ENCODE measurements around the gene TTYH3. TPM values are rescaled to one million over a fixed set of nuclear protein-coding genes. Genes with fewer than 3 reads are reported as not detected.
A peak's percentile ranks its signal among the peaks of the same experiment; 100 is the strongest.
"Not testable (repeated sequence)": the region's sequence is repeated elsewhere in the genome, so short reads cannot be mapped to it uniquely, and the experiment has no call there.

Gene TTYH3
- total and polyA plus RNA-seq, 2 of the 13 experiments (the other 11 are each of a cell fraction or from before 2014, with no cell fraction given), result 26.3 to 50.0 TPM

- peak; percentile 57; the same call in 1 of the 2 replicates for TF ChIP-seq HNF1B (CRISPR knock-in tag; IDR thresholded peaks at IDR 0.05)
- 0 out of 2 replicates have a peak, but pooled peaks have one; percentile 17 for TF ChIP-seq ZNF800 (CRISPR knock-in tag; IDR thresholded peaks at IDR 0.05)
- TF ChIP-seq SP5 (CRISPR knock-in tag; IDR thresholded peaks at IDR 0.05; ENCODE audit: borderline replicate concordance, low read depth), result 0 out of 2 replicates have a peak, but pooled peaks have one; percentile 24
- peak; percentile 48; the same call in 1 of the 2 replicates for TF ChIP-seq KAT8 (CRISPR knock-in tag; IDR thresholded peaks at IDR 0.05)
- TF ChIP-seq NCOA2 (CRISPR knock-in tag; IDR thresholded peaks at IDR 0.05), result peak; percentile 12; the same call in 1 of the 2 replicates
- TF ChIP-seq GATAD2A (CRISPR knock-in tag; IDR thresholded peaks at IDR 0.05), result peak; percentile 33; the same call in 1 of the 2 replicates
- TF ChIP-seq FOXC1 (CRISPR knock-in tag; IDR thresholded peaks at IDR 0.05; ENCODE audit: borderline replicate concordance), result peak; percentile 77; the same call in 1 of the 2 replicates
- 0 out of 2 replicates have a peak, but pooled peaks have one; percentile 11 for TF ChIP-seq PPARG (CRISPR knock-in tag; conservative IDR thresholded peaks at IDR 0.05)
- peak; percentile 67 for TF ChIP-seq SALL1 (CRISPR knock-in tag; IDR thresholded peaks at IDR 0.05)
- TF ChIP-seq GATAD1 (CRISPR knock-in tag; IDR thresholded peaks at IDR 0.05), result peak; percentile 22; the same call in 1 of the 2 replicates
- TF ChIP-seq HIVEP1 (CRISPR knock-in tag; IDR thresholded peaks at IDR 0.05), result peak; percentile 34; the same call in 1 of the 2 replicates
- peak; percentile 82; the same call in 1 of the 2 replicates for TF ChIP-seq EED (CRISPR knock-in tag; IDR thresholded peaks at IDR 0.05)
- TF ChIP-seq FOXA1 (IDR thresholded peaks at IDR 0.05); LCORL (IDR thresholded peaks at IDR 0.05); EP300 (CRISPR knock-in tag; IDR thresholded peaks at IDR 0.05; ENCODE audit: borderline replicate concordance): not testable (repeated sequence)
- TF ChIP-seq FOXA1 (CRISPR knock-in tag; IDR thresholded peaks at IDR 0.05), result 0 out of 2 replicates have a peak, but pooled peaks have one; percentile 35
- 0 out of 2 replicates have a peak, but pooled peaks have one; percentile 39 for TF ChIP-seq LCORL (CRISPR knock-in tag; IDR thresholded peaks at IDR 0.05)
- TF ChIP-seq ZNF280D (CRISPR knock-in tag; IDR thresholded peaks at IDR 0.05), result 0 out of 2 replicates have a peak, but pooled peaks have one; percentile 18
- TF ChIP-seq CEBPG (CRISPR knock-in tag; IDR thresholded peaks at IDR 0.05), result peak; percentile 92
- peak; percentile 65; the same call in 1 of the 2 replicates for TF ChIP-seq SAP130 (CRISPR knock-in tag; IDR thresholded peaks at IDR 0.05; ENCODE audit: low read depth)
- TF ChIP-seq FOSL2 (CRISPR knock-in tag; IDR thresholded peaks at IDR 0.05), result peak; percentile 52; the same call in 1 of the 2 replicates
- TF ChIP-seq EP300 (IDR thresholded peaks at IDR 0.05; ENCODE audit: low read depth in 2 of 2, low read length in 2 of 2), result peak in 1 of 2 experiments; percentile 28; a peak in 1 of 4 replicates
- peak; percentile 63; the same call in 1 of the 2 replicates for TF ChIP-seq KDM2A (CRISPR knock-in tag; IDR thresholded peaks at IDR 0.05; ENCODE audit: borderline replicate concordance, low read depth)
- peak; percentile 95 for TF ChIP-seq ZNF121 (CRISPR knock-in tag; IDR thresholded peaks at IDR 0.05)
- peak; percentile 52; the same call in 1 of the 2 replicates for TF ChIP-seq PHF21A (CRISPR knock-in tag; IDR thresholded peaks at IDR 0.05)
- TF ChIP-seq PHF8 (CRISPR knock-in tag; IDR thresholded peaks at IDR 0.05), result peak; percentile 7; the same call in 1 of the 2 replicates
Observed at GRCh38 chr7:2693420-2694121, 61.8 kb downstream of the TTYH3 start (continued).

Measured in HepG2 (cell line).